ENCODE measurements around the gene TMEM176A. TPM values are rescaled to one million over a fixed set of nuclear protein-coding genes. Genes with fewer than 3 reads are reported as not detected.
"Not testable (repeated sequence)": the region's sequence is repeated elsewhere in the genome, so short reads cannot be mapped to it uniquely, and the experiment has no call there.

Gene TMEM176A
- total RNA-seq, 1 donor from 2014 or later: 11.0 TPM

GRCh38 chr7:150807616-150808438 is 7.3 kb downstream of the TMEM176A start:
- H3K9ac ChIP-seq (ENCODE audit: low read depth in 1 of 3, low read length in 3 of 3); H3K9me3 ChIP-seq (ENCODE audit: control insufficient read depth in 3 of 3, low read length in 3 of 3); H3K36me3 ChIP-seq (ENCODE audit: control insufficient read depth in 3 of 3, insufficient read depth in 3 of 3, low read length in 3 of 3); H3K27me3 ChIP-seq (ENCODE audit: control insufficient read depth in 3 of 3, insufficient read depth in 3 of 3, low read length in 3 of 3); H3K4me3 ChIP-seq (ENCODE audit: low read length in 3 of 3); H3K4me1 ChIP-seq (ENCODE audit: control insufficient read depth in 3 of 3, insufficient read depth in 3 of 3, low read length in 3 of 3); H3K27ac ChIP-seq (ENCODE audit: low read depth, low read length): not testable (repeated sequence)

- Histone ChIP-seq H3K9ac (ENCODE audit: low read depth in 1 of 3, low read length in 3 of 3) (no peak overlapping the region), H3K27ac (ENCODE audit: low read depth, low read length) (no peak overlapping the region), H3K36me3 (ENCODE audit: control insufficient read depth in 3 of 3, insufficient read depth in 3 of 3, low read length in 3 of 3) (no peaks in the 10 kb centered on the region), H3K4me3 (ENCODE audit: low read length in 3 of 3) (no peak overlapping the region), H3K27me3 (ENCODE audit: control insufficient read depth in 3 of 3, insufficient read depth in 3 of 3, low read length in 3 of 3) (peaks cover 0 to 2% (median 0%) of the 10 kb centered on the region in 3 donors), H3K9me3 (ENCODE audit: control insufficient read depth in 3 of 3, low read length in 3 of 3) (peaks cover 0 to 4% (median 0%) of the 10 kb centered on the region in 3 donors), H3K4me1 (ENCODE audit: control insufficient read depth in 3 of 3, insufficient read depth in 3 of 3, low read length in 3 of 3) (no peaks in the 10 kb centered on the region)
Observed at GRCh38 chr7:150814328-150815001, 13.9 kb downstream of the TMEM176A start.

GRCh38 chr7:150818971-150819370 is 18.4 kb downstream of the TMEM176A start:
- Histone ChIP-seq H3K27me3 (ENCODE audit: control insufficient read depth in 3 of 3, insufficient read depth in 3 of 3, low read length in 3 of 3) (peaks cover 0 to 7% (median 2%) of the 10 kb centered on the region in 3 donors), H3K9ac (ENCODE audit: low read depth in 1 of 3, low read length in 3 of 3) (no peak overlapping the region), H3K9me3 (ENCODE audit: control insufficient read depth in 3 of 3, low read length in 3 of 3) (peaks cover 0 to 4% (median 0%) of the 10 kb centered on the region in 3 donors), H3K36me3 (ENCODE audit: control insufficient read depth in 3 of 3, insufficient read depth in 3 of 3, low read length in 3 of 3) (no peaks in the 10 kb centered on the region), H3K27ac (ENCODE audit: low read depth, low read length) (no peak overlapping the region), H3K4me1 (ENCODE audit: control insufficient read depth in 3 of 3, insufficient read depth in 3 of 3, low read length in 3 of 3) (no peaks in the 10 kb centered on the region), H3K4me3 (ENCODE audit: low read length in 3 of 3) (no peak overlapping the region)

GRCh38 chr7:150820148-150820547 is 19.6 kb downstream of the TMEM176A start:
- peaks cover 0 to 5% (median 2%) of the 10 kb centered on the region in 3 donors for H3K9me3 ChIP-seq (ENCODE audit: control insufficient read depth in 3 of 3, low read length in 3 of 3)
- no peak overlapping the region for H3K27ac ChIP-seq (ENCODE audit: low read depth, low read length)
- no peaks in the 10 kb centered on the region for H3K4me1 ChIP-seq (ENCODE audit: control insufficient read depth in 3 of 3, insufficient read depth in 3 of 3, low read length in 3 of 3)
- no peak overlapping the region for H3K9ac ChIP-seq (ENCODE audit: low read depth in 1 of 3, low read length in 3 of 3)
- H3K4me3 ChIP-seq (ENCODE audit: low read length in 3 of 3): no peak overlapping the region
- no peaks in the 10 kb centered on the region for H3K36me3 ChIP-seq (ENCODE audit: control insufficient read depth in 3 of 3, insufficient read depth in 3 of 3, low read length in 3 of 3)
- peaks cover 0 to 5% (median 2%) of the 10 kb centered on the region in 3 donors for H3K27me3 ChIP-seq (ENCODE audit: control insufficient read depth in 3 of 3, insufficient read depth in 3 of 3, low read length in 3 of 3)

- Histone ChIP-seq H3K4me3 (ENCODE audit: low read length in 3 of 3) (no peak overlapping the region), H3K4me1 (ENCODE audit: control insufficient read depth in 3 of 3, insufficient read depth in 3 of 3, low read length in 3 of 3) (no peaks in the 10 kb centered on the region), H3K27me3 (ENCODE audit: control insufficient read depth in 3 of 3, insufficient read depth in 3 of 3, low read length in 3 of 3) (peaks cover 0 to 5% (median 2%) of the 10 kb centered on the region in 3 donors), H3K9ac (ENCODE audit: low read depth in 1 of 3, low read length in 3 of 3) (no peak overlapping the region), H3K9me3 (ENCODE audit: control insufficient read depth in 3 of 3, low read length in 3 of 3) (peaks cover 0 to 5% (median 2%) of the 10 kb centered on the region in 3 donors), H3K36me3 (ENCODE audit: control insufficient read depth in 3 of 3, insufficient read depth in 3 of 3, low read length in 3 of 3) (no peaks in the 10 kb centered on the region), H3K27ac (ENCODE audit: low read depth, low read length) (no peak overlapping the region)
Observed at GRCh38 chr7:150820578-150821198, 20.1 kb downstream of the TMEM176A start.

GRCh38 chr7:150823043-150823442 is 22.5 kb downstream of the TMEM176A start:
- Histone ChIP-seq H3K9ac (ENCODE audit: low read depth in 1 of 3, low read length in 3 of 3) (no peak overlapping the region), H3K4me1 (ENCODE audit: control insufficient read depth in 3 of 3, insufficient read depth in 3 of 3, low read length in 3 of 3) (no peaks in the 10 kb centered on the region), H3K27ac (ENCODE audit: low read depth, low read length) (no peak overlapping the region), H3K4me3 (ENCODE audit: low read length in 3 of 3) (no peak overlapping the region), H3K36me3 (ENCODE audit: control insufficient read depth in 3 of 3, insufficient read depth in 3 of 3, low read length in 3 of 3) (no peaks in the 10 kb centered on the region), H3K27me3 (ENCODE audit: control insufficient read depth in 3 of 3, insufficient read depth in 3 of 3, low read length in 3 of 3) (peaks cover 2 to 5% (median 2%) of the 10 kb centered on the region in 3 donors), H3K9me3 (ENCODE audit: control insufficient read depth in 3 of 3, low read length in 3 of 3) (peaks cover 0 to 2% (median 2%) of the 10 kb centered on the region in 3 donors)

GRCh38 chr7:150823484-150824126 is 23.0 kb downstream of the TMEM176A start:
- H3K9ac ChIP-seq (ENCODE audit: low read depth in 1 of 3, low read length in 3 of 3): no peak overlapping the region
- H3K27ac ChIP-seq (ENCODE audit: low read depth, low read length): no peak overlapping the region
- no peaks in the 10 kb centered on the region for H3K36me3 ChIP-seq (ENCODE audit: control insufficient read depth in 3 of 3, insufficient read depth in 3 of 3, low read length in 3 of 3)
- peaks cover 0 to 2% (median 2%) of the 10 kb centered on the region in 3 donors for H3K9me3 ChIP-seq (ENCODE audit: control insufficient read depth in 3 of 3, low read length in 3 of 3)
- H3K4me1 ChIP-seq (ENCODE audit: control insufficient read depth in 3 of 3, insufficient read depth in 3 of 3, low read length in 3 of 3): no peaks in the 10 kb centered on the region
- H3K4me3 ChIP-seq (ENCODE audit: low read length in 3 of 3): no peak overlapping the region
- H3K27me3 ChIP-seq (ENCODE audit: control insufficient read depth in 3 of 3, insufficient read depth in 3 of 3, low read length in 3 of 3): peaks cover 2 to 5% (median 2%) of the 10 kb centered on the region in 3 donors

GRCh38 chr7:150824379-150825177 is 24.0 kb downstream of the TMEM176A start:
- Histone ChIP-seq H3K9me3 (ENCODE audit: control insufficient read depth in 3 of 3, low read length in 3 of 3) (peaks cover 0 to 2% (median 2%) of the 10 kb centered on the region in 3 donors), H3K9ac (ENCODE audit: low read depth in 1 of 3, low read length in 3 of 3) (no peak overlapping the region), H3K27ac (ENCODE audit: low read depth, low read length) (no peak overlapping the region), H3K4me3 (ENCODE audit: low read length in 3 of 3) (no peak overlapping the region), H3K36me3 (ENCODE audit: control insufficient read depth in 3 of 3, insufficient read depth in 3 of 3, low read length in 3 of 3) (no peaks in the 10 kb centered on the region), H3K4me1 (ENCODE audit: control insufficient read depth in 3 of 3, insufficient read depth in 3 of 3, low read length in 3 of 3) (no peaks in the 10 kb centered on the region), H3K27me3 (ENCODE audit: control insufficient read depth in 3 of 3, insufficient read depth in 3 of 3, low read length in 3 of 3) (peaks cover 2 to 5% (median 2%) of the 10 kb centered on the region in 3 donors)
